Measurements from ENCODE around the gene SLC6A20.
A peak's percentile ranks its signal among the peaks of the same experiment; 100 is the strongest.

The SLC6A20 gene

GRCh38 chr3:45802146-45802545, 5.8 kb upstream of the SLC6A20 start:
- DNase-seq (ENCODE audit: low read depth) = no peak

DNA sequence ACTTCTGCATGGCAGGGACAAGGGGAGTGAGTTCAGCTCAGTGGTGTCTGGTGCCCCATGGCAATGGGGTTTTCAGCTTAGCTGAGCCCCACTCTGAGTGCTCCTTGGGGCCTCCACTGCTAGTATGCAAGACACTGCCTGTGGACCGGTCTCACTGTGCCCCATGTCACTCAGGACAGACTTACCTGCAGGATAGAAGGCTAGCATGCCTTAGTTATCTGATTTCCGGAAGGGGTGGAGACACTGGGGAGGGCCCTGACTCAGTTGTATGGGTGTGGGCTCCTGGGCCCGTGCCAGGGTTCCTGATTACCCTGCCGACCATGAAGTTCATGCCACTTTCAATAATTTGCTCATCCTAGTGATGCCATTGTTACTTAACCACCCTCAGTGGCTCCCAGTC, 4.3 kb upstream of the SLC6A20 start:
- no peak for DNase-seq (ENCODE audit: low read depth)

GRCh38 chr3:45799586-45799985, 3.2 kb upstream of the SLC6A20 start:
- no peak for DNase-seq (ENCODE audit: low read depth)

- DNase-seq (ENCODE audit: low read depth) = no peak
These were observed 1.7 kb upstream of the SLC6A20 start for GRCh38 chr3:45798034-45798433.

DNA sequence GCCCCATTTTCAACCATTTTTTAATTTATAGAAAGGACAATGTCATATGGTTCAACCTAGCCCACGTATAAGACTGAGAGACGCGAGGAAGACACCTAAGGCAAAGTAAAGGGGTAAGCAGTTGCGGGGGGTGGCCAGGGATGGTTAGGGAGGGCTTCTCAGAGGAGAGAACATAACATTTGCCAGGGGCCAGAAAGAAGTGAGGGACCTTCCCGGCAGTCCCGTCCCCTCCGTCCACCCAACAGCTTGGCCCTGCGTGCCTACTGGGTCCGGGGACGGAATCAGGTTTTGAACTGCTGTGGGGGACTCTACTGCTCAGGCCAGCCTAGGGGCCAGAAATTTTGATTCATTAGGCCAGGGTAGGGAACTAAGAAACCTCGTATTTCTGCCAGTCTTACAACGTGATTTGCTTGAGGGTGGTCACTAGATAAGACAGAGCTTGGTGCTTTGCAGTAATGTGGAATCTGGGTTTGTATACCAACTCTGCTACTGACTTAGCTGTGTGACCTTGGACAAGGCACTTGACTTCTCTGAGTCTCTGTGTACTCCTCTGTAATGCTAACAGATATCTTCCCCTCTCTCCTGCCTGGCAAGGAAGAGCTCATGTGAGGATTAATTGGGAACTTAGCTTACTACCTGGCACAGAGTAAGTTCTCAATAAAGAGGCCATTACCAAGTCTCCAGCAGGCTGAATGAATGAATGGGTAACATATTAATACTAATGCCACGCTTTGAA, 734 bp upstream of the SLC6A20 start:
- DNase-seq (ENCODE audit: low read depth) = no peak

- no peak for DNase-seq (ENCODE audit: low read depth)
These were observed 841 bp downstream of the SLC6A20 start for GRCh38 chr3:45795509-45795881.

DNA sequence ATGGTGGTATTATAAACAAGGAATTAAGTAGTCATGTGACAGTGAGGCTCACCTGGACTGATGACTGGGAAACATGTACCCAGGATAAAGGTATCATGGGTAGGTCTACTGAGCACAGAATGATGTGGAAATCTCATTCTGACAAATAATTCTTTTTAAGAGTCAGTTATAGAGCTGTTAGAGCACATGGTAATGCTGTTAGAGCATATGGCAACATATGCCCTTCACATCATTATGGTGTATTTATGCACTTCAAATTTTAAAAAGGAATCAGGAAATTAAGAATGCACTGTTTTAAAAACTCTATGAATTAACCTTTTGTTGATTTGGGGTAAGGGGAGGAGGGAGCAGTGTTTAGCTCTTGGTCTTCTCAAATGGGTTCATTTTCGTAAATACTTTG, 1.7 kb downstream of the SLC6A20 start:
- no peak for DNase-seq (ENCODE audit: low read depth)

DNA sequence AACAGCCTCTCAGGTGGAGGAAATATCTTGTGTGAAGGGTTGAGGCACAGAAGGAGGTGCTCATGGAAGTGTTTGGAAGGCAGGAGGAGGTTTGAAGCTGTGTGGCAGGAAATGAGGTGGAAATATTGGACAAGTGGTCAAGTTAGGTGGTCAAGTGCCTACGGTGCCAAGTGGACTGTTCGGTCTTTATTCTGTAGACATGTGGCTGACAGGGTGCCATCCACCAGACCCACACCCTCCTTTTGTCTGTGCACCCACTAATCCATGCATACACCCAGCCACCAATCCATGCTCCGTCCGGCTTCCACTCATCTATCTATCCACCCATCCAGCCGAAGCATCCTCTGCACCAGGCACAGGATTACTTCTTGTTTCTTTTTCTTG, 2.2 kb downstream of the SLC6A20 start:
- no peak for DNase-seq (ENCODE audit: low read depth)

GRCh38 chr3:45793482-45794176, 2.7 kb downstream of the SLC6A20 start:
- peak; percentile 14 for DNase-seq (ENCODE audit: low read depth)

DNA sequence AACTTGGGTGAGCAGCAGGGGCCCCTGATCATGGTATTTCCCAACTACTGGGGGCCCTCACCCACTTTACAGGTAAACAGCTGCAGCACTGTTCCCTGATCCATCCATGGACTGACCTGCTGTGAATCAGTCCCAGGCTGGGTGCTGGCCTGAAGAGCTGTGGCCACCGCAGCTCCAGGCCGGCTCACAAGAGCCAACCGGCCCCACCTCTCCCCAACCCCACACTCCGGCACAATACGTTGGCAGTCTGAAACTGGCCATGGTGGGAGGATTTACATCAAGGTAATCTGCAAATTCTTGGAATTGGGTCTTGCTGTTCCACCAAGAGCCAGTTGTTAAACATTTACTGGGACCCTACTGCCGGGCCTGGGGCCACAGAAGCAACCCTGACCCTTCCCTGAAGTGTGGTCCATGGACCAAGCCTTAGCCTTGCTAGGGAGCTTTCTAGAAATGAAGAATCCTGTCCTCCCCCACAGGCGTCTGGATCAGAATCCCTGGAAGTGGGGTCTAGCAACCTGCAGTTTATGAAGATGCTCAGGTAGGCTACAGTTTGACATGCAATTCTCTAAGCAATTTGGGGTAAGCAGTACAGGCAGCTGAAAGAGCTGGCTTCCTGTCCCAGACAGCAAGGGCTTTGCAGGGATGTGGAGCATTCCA, 3.7 kb downstream of the SLC6A20 start:
- no peak for DNase-seq (ENCODE audit: low read depth)

- DNase-seq (ENCODE audit: low read depth) = no peak
These were observed 4.3 kb downstream of the SLC6A20 start for GRCh38 chr3:45792036-45792435.

DNA sequence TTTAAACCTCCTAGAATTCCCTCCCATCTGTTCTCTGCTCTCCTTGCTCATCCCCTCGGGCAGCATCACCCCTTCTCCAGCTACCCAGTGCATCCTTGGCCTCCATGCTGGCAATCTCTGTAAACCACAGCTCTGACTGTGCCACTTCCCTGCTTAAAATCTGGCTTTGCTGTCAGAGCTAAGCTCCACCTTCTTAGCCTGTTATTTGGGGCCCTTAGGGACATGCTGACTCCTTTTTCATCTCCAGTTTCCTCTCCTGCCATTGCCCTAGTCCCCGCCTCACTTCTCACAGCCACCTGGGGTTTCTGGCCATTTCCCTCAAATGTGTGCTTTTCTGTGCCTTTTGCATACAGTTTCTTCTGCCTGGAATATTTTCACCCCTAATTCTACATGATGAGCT, 5.7 kb downstream of the SLC6A20 start:
- no peak for DNase-seq (ENCODE audit: low read depth)

DNA sequence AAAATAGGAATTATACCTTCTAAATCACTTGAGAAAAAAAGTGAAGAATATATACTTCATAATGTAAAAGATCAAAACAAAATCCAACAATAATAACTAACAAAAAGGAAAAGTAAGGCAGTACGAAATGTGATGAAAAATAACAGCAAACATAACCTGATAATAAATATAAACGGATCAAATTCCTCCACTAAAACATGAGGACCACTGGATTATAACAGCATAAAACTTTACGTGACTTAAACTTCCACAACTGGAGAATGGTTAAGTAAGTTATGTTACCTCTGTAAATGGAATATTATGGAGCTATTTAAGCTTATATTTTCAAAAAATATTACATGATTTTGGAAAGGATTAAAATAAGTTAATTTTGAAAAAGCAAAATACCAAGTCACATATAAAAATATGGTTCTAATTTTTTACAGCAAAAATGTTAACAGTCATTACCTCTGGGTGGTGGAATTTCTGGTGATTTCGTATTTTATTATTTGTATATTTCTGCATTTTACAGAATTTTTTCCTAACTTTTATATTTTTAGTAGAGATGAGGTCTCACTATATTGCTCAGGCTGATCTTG, 7.0 kb downstream of the SLC6A20 start:
- no peak for DNase-seq (ENCODE audit: low read depth)

- no peak for DNase-seq (ENCODE audit: low read depth)
These were observed 8.8 kb downstream of the SLC6A20 start for GRCh38 chr3:45787551-45787950.

DNA sequence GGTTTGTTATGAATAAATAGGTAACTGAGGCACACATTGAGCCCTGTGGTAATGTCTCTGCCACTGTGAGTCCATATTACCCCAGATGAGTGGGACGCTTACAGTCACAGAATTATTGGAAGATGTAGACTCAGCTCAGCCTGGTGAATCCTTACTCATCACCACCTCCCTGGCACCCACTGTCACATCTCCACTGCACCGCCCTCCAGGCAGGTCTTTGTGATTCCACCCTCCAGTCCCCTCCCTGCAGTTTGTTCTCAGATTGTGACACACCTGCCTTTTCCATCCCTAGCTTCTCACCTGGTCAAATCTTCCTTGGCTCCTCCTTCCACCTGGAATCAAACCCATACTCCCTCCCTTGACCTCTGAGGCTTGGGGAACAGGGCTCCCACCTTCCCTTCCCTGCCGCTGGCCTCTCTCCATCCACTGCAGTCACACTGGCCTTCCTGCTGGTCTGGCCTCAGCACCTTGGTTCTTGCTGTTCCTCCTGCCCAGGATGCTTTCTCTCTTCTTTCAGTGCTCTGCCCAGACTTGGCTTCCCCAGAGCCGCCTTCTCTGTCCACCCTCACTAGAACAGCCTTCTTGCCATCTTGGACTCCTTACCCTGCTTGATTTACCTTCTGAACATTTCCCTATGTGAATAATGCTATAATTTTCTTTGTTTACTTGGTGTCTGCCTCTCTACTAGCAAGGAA, 9.4 kb downstream of the SLC6A20 start:
- no peak for DNase-seq (ENCODE audit: low read depth)

GRCh38 chr3:45785605-45786150, 10.7 kb downstream of the SLC6A20 start:
- no peak for DNase-seq (ENCODE audit: low read depth)

DNA sequence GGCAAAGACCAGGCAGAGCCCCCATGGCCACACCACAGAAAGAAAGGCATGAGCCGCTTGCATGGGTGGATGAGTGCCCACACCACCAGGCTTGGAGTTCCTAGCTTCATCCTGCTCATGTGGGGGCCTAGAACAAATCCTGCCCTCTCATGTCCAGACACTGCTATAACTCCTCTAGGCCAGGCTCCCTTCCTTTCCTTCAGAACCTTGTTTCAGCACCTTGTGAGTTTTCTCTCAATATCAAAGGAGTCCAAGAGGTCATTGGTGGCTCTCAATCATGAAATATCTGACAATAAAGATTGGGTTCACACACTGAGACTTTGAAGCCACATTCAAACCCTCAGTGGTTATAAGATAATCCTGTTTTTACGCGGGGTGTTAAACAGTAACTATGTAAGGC, 12.7 kb downstream of the SLC6A20 start:
- DNase-seq (ENCODE audit: low read depth) = no peak

DNA sequence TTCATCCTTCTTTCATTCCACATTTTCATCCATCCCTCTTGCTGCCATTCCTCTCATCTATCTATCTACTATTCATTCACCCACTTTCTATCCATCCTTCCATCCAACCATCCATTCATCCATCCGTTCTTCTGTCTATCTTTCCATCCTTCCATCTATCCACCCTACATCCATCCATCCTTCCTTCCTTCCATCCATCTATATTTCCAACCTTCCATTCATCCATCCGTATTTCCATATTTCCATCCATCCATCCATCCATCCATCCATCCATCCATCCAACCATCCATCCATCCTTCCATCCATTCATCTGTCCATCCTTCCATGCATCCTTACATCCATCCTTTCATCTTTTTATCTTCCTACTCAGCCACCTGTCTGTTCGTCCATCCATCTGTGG, 14.0 kb downstream of the SLC6A20 start:
- DNase-seq (ENCODE audit: low read depth) = no peak

GRCh38 chr3:45781841-45782240, 14.5 kb downstream of the SLC6A20 start:
- no peak for DNase-seq (ENCODE audit: low read depth)

DNA sequence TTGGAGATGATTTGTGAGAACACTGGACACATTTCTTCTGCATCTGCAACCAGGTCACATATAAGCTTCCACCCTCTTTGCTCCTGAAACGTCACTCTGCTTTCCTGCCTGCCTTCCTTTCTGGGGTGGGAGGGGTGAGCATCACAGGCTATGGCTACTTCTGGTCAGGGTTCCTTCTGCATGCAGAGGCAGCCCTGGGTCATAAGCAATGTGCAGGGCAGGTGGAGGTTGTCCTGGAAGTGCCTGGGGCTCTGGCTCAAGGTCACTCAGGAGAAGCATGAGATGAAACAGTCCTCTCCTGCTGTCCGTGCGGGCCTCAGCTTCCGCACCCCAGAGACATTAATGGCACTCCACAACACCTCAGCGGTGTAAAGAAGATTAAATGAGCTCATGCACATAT, 15.1 kb downstream of the SLC6A20 start:
- no peak for DNase-seq (ENCODE audit: low read depth)

DNA sequence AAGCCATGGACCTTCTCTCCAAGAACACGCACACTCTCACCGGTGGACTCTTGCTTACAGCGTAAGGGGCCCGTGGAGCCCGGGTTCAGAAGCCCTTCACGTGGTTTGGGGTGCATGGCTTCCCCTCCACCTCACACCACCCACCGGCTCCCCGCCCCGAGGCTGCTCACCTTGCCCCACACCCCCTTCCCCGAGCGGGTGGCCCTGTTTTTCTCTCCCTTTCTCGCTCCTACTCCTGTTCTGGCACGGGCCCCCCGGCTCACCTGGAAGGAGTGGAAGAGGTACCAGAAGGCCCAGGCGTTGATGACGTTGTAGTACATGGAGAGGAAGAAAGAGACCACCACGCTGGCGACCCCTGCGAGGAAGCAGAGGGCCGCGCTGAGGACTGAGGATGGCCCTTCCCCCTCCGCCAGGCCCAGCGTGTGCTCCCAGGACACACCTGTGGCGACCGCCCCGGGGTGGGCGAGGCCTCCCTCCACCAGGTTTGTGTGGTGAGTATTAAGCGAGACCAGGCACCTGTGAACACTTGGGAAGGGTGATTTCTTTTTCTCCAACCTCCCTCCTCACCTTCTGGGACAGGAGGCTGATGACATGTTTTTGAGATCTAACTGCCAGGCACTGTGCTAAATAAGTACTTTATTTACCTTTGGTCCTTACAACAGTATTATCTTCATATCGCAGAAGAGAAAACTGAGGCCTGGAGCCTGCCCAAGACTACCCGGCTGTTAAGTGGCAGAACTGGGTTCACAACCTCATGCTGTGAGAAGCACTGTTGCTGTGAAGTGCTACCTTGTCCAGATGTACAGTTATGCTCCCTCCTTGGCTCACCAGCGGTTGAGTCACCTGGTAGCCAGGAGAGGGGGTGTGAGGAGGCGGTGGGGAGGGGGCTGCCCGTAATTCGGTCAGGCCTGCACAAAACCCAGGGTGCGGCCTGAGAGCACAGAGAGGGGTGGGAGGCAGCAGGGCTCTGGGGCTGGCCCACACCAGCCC, 16.3 kb downstream of the SLC6A20 start:
- no peak for DNase-seq (ENCODE audit: low read depth)

Measured in ELR (cell line).